ENCODE measurements around the gene PDCD1.

Gene PDCD1

GRCh38 chr2:241900251-241901017 is 41.7 kb upstream of the PDCD1 start:
- intact Hi-C loops (cut with micrococcal nuclease): no loop called here
- H3K36me3 Mint-ChIP-seq (ENCODE audit: low read depth): no peaks in the 10 kb centered on the region
- H3K4me3 Mint-ChIP-seq: no peak overlapping the region
- H3K27me3 Mint-ChIP-seq: peaks cover 30% of the 10 kb centered on the region
- peaks cover 5% of the 10 kb centered on the region for H3K4me1 Mint-ChIP-seq (ENCODE audit: low read depth)
- no peak overlapping the region for H3K27ac Mint-ChIP-seq
- H3K9me3 Mint-ChIP-seq: no peaks in the 10 kb centered on the region

GRCh38 chr2:241898463-241899270 is 40.0 kb upstream of the PDCD1 start:
- H3K9me3 Mint-ChIP-seq: no peaks in the 10 kb centered on the region

GRCh38 chr2:241897231-241897916 is 38.7 kb upstream of the PDCD1 start:
- Mint-ChIP-seq H3K4me3 (no peak overlapping the region), H3K9me3 (no peaks in the 10 kb centered on the region), H3K36me3 (ENCODE audit: low read depth) (no peaks in the 10 kb centered on the region), H3K27me3 (peaks cover 22% of the 10 kb centered on the region), H3K4me1 (ENCODE audit: low read depth) (peaks cover 5% of the 10 kb centered on the region), H3K27ac (no peak overlapping the region)
- intact Hi-C loops (cut with micrococcal nuclease): no loop called here

More at GRCh38 chr2:241898463-241899270, 40.0 kb upstream of the PDCD1 start:
- H3K4me1 Mint-ChIP-seq (ENCODE audit: low read depth): peaks cover 5% of the 10 kb centered on the region
- no peak overlapping the region for H3K4me3 Mint-ChIP-seq
- no peaks in the 10 kb centered on the region for H3K36me3 Mint-ChIP-seq (ENCODE audit: low read depth)
- H3K27me3 Mint-ChIP-seq: peaks cover 30% of the 10 kb centered on the region
- intact Hi-C loops (cut with micrococcal nuclease): no loop called here
- H3K27ac Mint-ChIP-seq: no peak overlapping the region

- Mint-ChIP-seq H3K27me3 (peaks cover 20% of the 10 kb centered on the region), H3K4me3 (no peak overlapping the region), H3K36me3 (ENCODE audit: low read depth) (no peaks in the 10 kb centered on the region), H3K9me3 (no peaks in the 10 kb centered on the region), H3K27ac (no peak overlapping the region), H3K4me1 (ENCODE audit: low read depth) (peaks cover 2% of the 10 kb centered on the region)
- intact Hi-C loops (cut with micrococcal nuclease): no loop called here
Observed at GRCh38 chr2:241896746-241897201, 38.1 kb upstream of the PDCD1 start.

GRCh38 chr2:241895712-241896641 is 37.3 kb upstream of the PDCD1 start:
- no peak overlapping the region for H3K4me3 Mint-ChIP-seq
- H3K9me3 Mint-ChIP-seq: no peaks in the 10 kb centered on the region
- no peaks in the 10 kb centered on the region for H3K4me1 Mint-ChIP-seq (ENCODE audit: low read depth)
- no peaks in the 10 kb centered on the region for H3K36me3 Mint-ChIP-seq (ENCODE audit: low read depth)
- intact Hi-C loops (cut with micrococcal nuclease): no loop called here
- H3K27me3 Mint-ChIP-seq: peaks cover 12% of the 10 kb centered on the region
- H3K27ac Mint-ChIP-seq: no peak overlapping the region

- Mint-ChIP-seq H3K27me3 (peaks cover 6% of the 10 kb centered on the region), H3K9me3 (no peaks in the 10 kb centered on the region), H3K4me3 (no peak overlapping the region), H3K4me1 (ENCODE audit: low read depth) (no peaks in the 10 kb centered on the region), H3K36me3 (ENCODE audit: low read depth) (no peaks in the 10 kb centered on the region), H3K27ac (no peak overlapping the region)
- intact Hi-C loops (cut with micrococcal nuclease): no loop called here
Observed at GRCh38 chr2:241895427-241895711, 36.7 kb upstream of the PDCD1 start.

GRCh38 chr2:241894681-241895426 is 36.2 kb upstream of the PDCD1 start:
- no peaks in the 10 kb centered on the region for H3K36me3 Mint-ChIP-seq (ENCODE audit: low read depth)
- no peaks in the 10 kb centered on the region for H3K4me1 Mint-ChIP-seq (ENCODE audit: low read depth)
- H3K9me3 Mint-ChIP-seq: no peaks in the 10 kb centered on the region
- intact Hi-C loops (cut with micrococcal nuclease): no loop called here
- H3K27me3 Mint-ChIP-seq: peaks cover 4% of the 10 kb centered on the region
- no peak overlapping the region for H3K4me3 Mint-ChIP-seq
- H3K27ac Mint-ChIP-seq: no peak overlapping the region

GRCh38 chr2:241894056-241894641 is 35.5 kb upstream of the PDCD1 start:
- intact Hi-C loops (cut with micrococcal nuclease): no loop called here
- Mint-ChIP-seq H3K4me3 (no peak overlapping the region), H3K9me3 (no peaks in the 10 kb centered on the region), H3K27me3 (no peaks in the 10 kb centered on the region), H3K36me3 (ENCODE audit: low read depth) (no peaks in the 10 kb centered on the region), H3K27ac (no peak overlapping the region), H3K4me1 (ENCODE audit: low read depth) (no peaks in the 10 kb centered on the region)

- Mint-ChIP-seq H3K4me3 (no peak overlapping the region), H3K36me3 (ENCODE audit: low read depth) (no peaks in the 10 kb centered on the region), H3K27me3 (no peaks in the 10 kb centered on the region), H3K4me1 (ENCODE audit: low read depth) (no peaks in the 10 kb centered on the region), H3K27ac (no peak overlapping the region), H3K9me3 (no peaks in the 10 kb centered on the region)
- intact Hi-C loops (cut with micrococcal nuclease): no loop called here
Observed at GRCh38 chr2:241893265-241893664, 34.6 kb upstream of the PDCD1 start.

- peaks cover 5% of the 10 kb centered on the region for H3K4me1 Mint-ChIP-seq (ENCODE audit: low read depth)
- peaks cover 4% of the 10 kb centered on the region for H3K9me3 Mint-ChIP-seq
- H3K36me3 Mint-ChIP-seq (ENCODE audit: low read depth): peaks cover 2% of the 10 kb centered on the region
- intact Hi-C loops (cut with micrococcal nuclease): no loop called here
- H3K27me3 Mint-ChIP-seq: no peaks in the 10 kb centered on the region
- H3K27ac Mint-ChIP-seq: no peak overlapping the region
- no peak overlapping the region for H3K4me3 Mint-ChIP-seq
Observed at GRCh38 chr2:241892299-241893137, 33.8 kb upstream of the PDCD1 start.

GRCh38 chr2:241891988-241892298 is 33.2 kb upstream of the PDCD1 start:
- Mint-ChIP-seq H3K27ac (no peak overlapping the region), H3K9me3 (peaks cover 9% of the 10 kb centered on the region), H3K4me1 (ENCODE audit: low read depth) (peaks cover 5% of the 10 kb centered on the region), H3K27me3 (no peaks in the 10 kb centered on the region), H3K36me3 (ENCODE audit: low read depth) (peaks cover 7% of the 10 kb centered on the region), H3K4me3 (no peak overlapping the region)
- intact Hi-C loops (cut with micrococcal nuclease): no loop called here

- Mint-ChIP-seq H3K27me3 (no peaks in the 10 kb centered on the region), H3K36me3 (ENCODE audit: low read depth) (peaks cover 9% of the 10 kb centered on the region), H3K27ac (no peak overlapping the region), H3K9me3 (peaks cover 9% of the 10 kb centered on the region), H3K4me3 (no peak overlapping the region), H3K4me1 (ENCODE audit: low read depth) (peaks cover 5% of the 10 kb centered on the region)
- intact Hi-C loops (cut with micrococcal nuclease): no loop called here
Observed at GRCh38 chr2:241891315-241891987, 32.8 kb upstream of the PDCD1 start.
